Measurements from ENCODE around the gene IRX6. TPM values are rescaled to one million over a fixed set of nuclear protein-coding genes. Genes with fewer than 3 reads are reported as not detected.
A peak's percentile ranks its signal among the peaks of the same experiment; 100 is the strongest.

The IRX6 gene
- total and polyA plus RNA-seq, 2 experiments from 2014 or later = 0.10 TPM; not detected in 1

GRCh38 chr16:55367866-55368603 is 44.0 kb downstream of the IRX6 start:
- DNase-seq (ENCODE audit: low spot score) = no peak
- Histone ChIP-seq H3K4me2 (no peak overlapping the region), H3K79me2 (no peaks in the 10 kb centered on the region), H3K9me2 (replicated peaks; ENCODE audit: insufficient read depth) (no peaks in the 10 kb centered on the region), H2AFZ (no peak overlapping the region), H4K20me1 (ENCODE audit: insufficient read depth, poor library complexity, severe bottlenecking) (no peaks in the 10 kb centered on the region), H3K4me3 (no peak overlapping the region), H3K9me3 (ENCODE audit: low read depth) (no peaks in the 10 kb centered on the region), H3K36me3 (replicated peaks; ENCODE audit: insufficient read depth, low read depth) (no peaks in the 10 kb centered on the region), H3K4me1 (ENCODE audit: insufficient read depth) (peaks cover 8% of the 10 kb centered on the region), H3K27ac (no peak overlapping the region), H3K27me3 (peaks cover 39% of the 10 kb centered on the region)
- no peak for TF ChIP-seq EZH2 (IDR thresholded peaks at IDR 0.05; ENCODE audit: borderline replicate concordance)
- TF ChIP-seq EZH2phosphoT487 (IDR thresholded peaks at IDR 0.05; ENCODE audit: low read depth, severe bottlenecking, unreplicated experiment) = no peak
- TF ChIP-seq CTCF (IDR thresholded peaks at IDR 0.05; ENCODE audit: poor library complexity) = no peak
- 59% methylated on average over 4 of the region's 4 CpGs for WGBS (ENCODE audit: low lambda C conversion rate, missing lambda C conversion rate)

GRCh38 chr16:55369151-55369550 is 45.1 kb downstream of the IRX6 start:
- no peak overlapping the region for H3K4me2 ChIP-seq
- H2AFZ ChIP-seq = no peak overlapping the region
- no peak overlapping the region for H3K4me3 ChIP-seq
- H3K36me3 ChIP-seq (replicated peaks; ENCODE audit: insufficient read depth, low read depth) = no peaks in the 10 kb centered on the region
- H3K9me3 ChIP-seq (ENCODE audit: low read depth) = no peaks in the 10 kb centered on the region
- no peaks in the 10 kb centered on the region for H3K79me2 ChIP-seq
- TF ChIP-seq CTCF (IDR thresholded peaks at IDR 0.05; ENCODE audit: poor library complexity) (no peak), EZH2 (IDR thresholded peaks at IDR 0.05; ENCODE audit: borderline replicate concordance) (no peak)
- H3K4me1 ChIP-seq (ENCODE audit: insufficient read depth) = peaks cover 8% of the 10 kb centered on the region
- DNase-seq (ENCODE audit: low spot score) = no peak
- H3K27me3 ChIP-seq = peaks cover 37% of the 10 kb centered on the region
- no peak overlapping the region for H3K27ac ChIP-seq
- WGBS (ENCODE audit: low lambda C conversion rate, missing lambda C conversion rate) = 52% methylated on average over 5 of the region's 5 CpGs
- no peaks in the 10 kb centered on the region for H3K9me2 ChIP-seq (replicated peaks; ENCODE audit: insufficient read depth)
- H4K20me1 ChIP-seq (ENCODE audit: insufficient read depth, poor library complexity, severe bottlenecking) = no peaks in the 10 kb centered on the region

GRCh38 chr16:55370762-55371482 is 46.9 kb downstream of the IRX6 start:
- peak overlapping the region; percentile 67 for H3K4me2 ChIP-seq

More at GRCh38 chr16:55370762-55371482, 46.9 kb downstream of the IRX6 start:
- no peaks in the 10 kb centered on the region for H3K9me3 ChIP-seq (ENCODE audit: low read depth)
- H3K27me3 ChIP-seq = peaks cover 37% of the 10 kb centered on the region
- H3K36me3 ChIP-seq (replicated peaks; ENCODE audit: insufficient read depth, low read depth) = no peaks in the 10 kb centered on the region
- TF ChIP-seq CTCF (IDR thresholded peaks at IDR 0.05; ENCODE audit: poor library complexity) = peak; percentile 83
- TF ChIP-seq EZH2phosphoT487 (IDR thresholded peaks at IDR 0.05; ENCODE audit: low read depth, severe bottlenecking, unreplicated experiment) = no peak
- peak; percentile 63 for TF ChIP-seq EZH2 (IDR thresholded peaks at IDR 0.05; ENCODE audit: borderline replicate concordance)
- no peak overlapping the region for H3K27ac ChIP-seq
- 13% methylated on average over 26 of the region's 26 CpGs for WGBS (ENCODE audit: low lambda C conversion rate, missing lambda C conversion rate)
- no peak overlapping the region for H2AFZ ChIP-seq
- H3K4me1 ChIP-seq (ENCODE audit: insufficient read depth) = peaks cover 8% of the 10 kb centered on the region
- H4K20me1 ChIP-seq (ENCODE audit: insufficient read depth, poor library complexity, severe bottlenecking) = no peaks in the 10 kb centered on the region
- H3K9me2 ChIP-seq (replicated peaks; ENCODE audit: insufficient read depth) = no peaks in the 10 kb centered on the region
- DNase-seq (ENCODE audit: low spot score) = peak; percentile 77
- no peaks in the 10 kb centered on the region for H3K79me2 ChIP-seq
- H3K4me3 ChIP-seq = no peak overlapping the region
